ENCODE results near the gene PHAF1.

PHAF1 gene

GRCh38 chr16:67163164-67163998 lies 53.6 kb downstream of the PHAF1 start:
- DNase-seq (ENCODE audit: low spot score) = no peak

- DNase-seq (ENCODE audit: low spot score) = no peak
These were observed 54.3 kb downstream of the PHAF1 start for GRCh38 chr16:67163999-67164558.

GRCh38 chr16:67164599-67165061 lies 54.9 kb downstream of the PHAF1 start, which contains the start of gene HSF4:
HSF4 (plus strand) TSS chr16:67164745; CDS start chr16:67164812, 67 bp downstream.
- peak; percentile 81 for DNase-seq (ENCODE audit: low spot score)

- DNase-seq (ENCODE audit: low spot score) = no peak
These were observed 55.7 kb downstream of the PHAF1 start for GRCh38 chr16:67165121-67166078.

- no peak for DNase-seq (ENCODE audit: low spot score)
These were observed 56.4 kb downstream of the PHAF1 start for GRCh38 chr16:67166110-67166547.

GRCh38 chr16:67166598-67167168 lies 56.9 kb downstream of the PHAF1 start:
- DNase-seq (ENCODE audit: low spot score) = no peak

GRCh38 chr16:67167588-67167987 lies 57.8 kb downstream of the PHAF1 start:
- no peak for DNase-seq (ENCODE audit: low spot score)

GRCh38 chr16:67169011-67169451 lies 59.3 kb downstream of the PHAF1 start:
- DNase-seq (ENCODE audit: low spot score) = no peak

GRCh38 chr16:67169642-67170167 lies 60.0 kb downstream of the PHAF1 start:
- DNase-seq (ENCODE audit: low spot score) = no peak

GRCh38 chr16:67170168-67170948 lies 60.6 kb downstream of the PHAF1 start, which contains the start of gene NOL3:
NOL3 (plus strand) TSS chr16:67170538.
- DNase-seq (ENCODE audit: low spot score) = peak; percentile 82

GRCh38 chr16:67170949-67171649 lies 61.4 kb downstream of the PHAF1 start:
- DNase-seq (ENCODE audit: low spot score) = no peak

GRCh38 chr16:67173323-67173722 lies 63.6 kb downstream of the PHAF1 start:
- DNase-seq (ENCODE audit: low spot score) = no peak

GRCh38 chr16:67173808-67174705 lies 64.3 kb downstream of the PHAF1 start:
- peak; percentile 86 for DNase-seq (ENCODE audit: low spot score)

- no peak for DNase-seq (ENCODE audit: low spot score)
These were observed 65.0 kb downstream of the PHAF1 start for GRCh38 chr16:67174706-67175231.

GRCh38 chr16:67176662-67177061 lies 66.9 kb downstream of the PHAF1 start:
- DNase-seq (ENCODE audit: low spot score) = no peak

- peak; percentile 72 for DNase-seq (ENCODE audit: low spot score)
These were observed 68.3 kb downstream of the PHAF1 start for GRCh38 chr16:67177743-67178699.

- no peak for DNase-seq (ENCODE audit: low spot score)
These were observed 69.8 kb downstream of the PHAF1 start for GRCh38 chr16:67179421-67180080.

Measured in AG20443 (cell line).